ENCODE data around the gene PIM1. TPM values are rescaled to one million over a fixed set of nuclear protein-coding genes. Genes with fewer than 3 reads are reported as not detected.

The PIM1 gene
- total RNA-seq, 1 experiment from 2014 or later = 6.2 TPM

GRCh38 chr6:37155394-37156312 is 14.3 kb upstream of the PIM1 start:
- POLR2A ChIA-PET = interaction anchor here (0.7 kb wide), 1 partner anchor 13 kb away, joined by 3 read pairs; no protein-coding TSS in a partner anchor
- BruUV-seq (replicated peaks) = no TSS peak
- CTCF ChIA-PET = interaction anchor here (0.7 to 2.1 kb wide), 2 partner anchors 13 to 16 kb away, joined by 3 to 9 read pairs; no protein-coding TSS in a partner anchor
- intact Hi-C loops (cut with micrococcal nuclease) = no loop called here
- H3K27me3 Mint-ChIP-seq (ENCODE audit: insufficient read depth, unreplicated experiment) = no peaks in the 10 kb centered on the region
- H3K4me3 Mint-ChIP-seq (ENCODE audit: unreplicated experiment) = no peak overlapping the region
- no peak overlapping the region for H3K27ac Mint-ChIP-seq (ENCODE audit: low read depth, unreplicated experiment)
- H3K9me3 Mint-ChIP-seq (ENCODE audit: unreplicated experiment) = no peaks in the 10 kb centered on the region
- no peak for DNase-seq (ENCODE audit: unreplicated experiment)
- TF ChIP-seq CTCF (IDR thresholded peaks at IDR 0.05; ENCODE audit: unreplicated experiment) = no peak
- H3K36me3 Mint-ChIP-seq (ENCODE audit: insufficient read depth, unreplicated experiment) = no peaks in the 10 kb centered on the region
- no peaks in the 10 kb centered on the region for H3K4me1 Mint-ChIP-seq (ENCODE audit: insufficient read depth, unreplicated experiment)

- H3K4me1 Mint-ChIP-seq (ENCODE audit: insufficient read depth, unreplicated experiment) = no peaks in the 10 kb centered on the region
- H3K36me3 Mint-ChIP-seq (ENCODE audit: insufficient read depth, unreplicated experiment) = no peaks in the 10 kb centered on the region
- TF ChIP-seq CTCF (IDR thresholded peaks at IDR 0.05; ENCODE audit: unreplicated experiment) = no peak
- no peaks in the 10 kb centered on the region for H3K9me3 Mint-ChIP-seq (ENCODE audit: unreplicated experiment)
- no peak overlapping the region for H3K27ac Mint-ChIP-seq (ENCODE audit: low read depth, unreplicated experiment)
- DNase-seq (ENCODE audit: unreplicated experiment) = no peak
- H3K27me3 Mint-ChIP-seq (ENCODE audit: insufficient read depth, unreplicated experiment) = no peaks in the 10 kb centered on the region
- POLR2A ChIA-PET = interaction anchor here (0.7 kb wide), 1 partner anchor 103 kb away, joined by 3 read pairs; no protein-coding TSS in a partner anchor
- H3K4me3 Mint-ChIP-seq (ENCODE audit: unreplicated experiment) = no peak overlapping the region
- CTCF ChIA-PET = no interaction called here
- intact Hi-C loops (cut with micrococcal nuclease) = no loop called here
- BruUV-seq (replicated peaks) = no TSS peak
These were observed 11.4 kb upstream of the PIM1 start for GRCh38 chr6:37158508-37158907.

GRCh38 chr6:37160922-37161778 is 8.8 kb upstream of the PIM1 start:
- Mint-ChIP-seq H3K4me1 (ENCODE audit: insufficient read depth, unreplicated experiment) (no peaks in the 10 kb centered on the region), H3K36me3 (ENCODE audit: insufficient read depth, unreplicated experiment) (no peaks in the 10 kb centered on the region), H3K4me3 (ENCODE audit: unreplicated experiment) (no peak overlapping the region), H3K9me3 (ENCODE audit: unreplicated experiment) (no peaks in the 10 kb centered on the region), H3K27ac (ENCODE audit: low read depth, unreplicated experiment) (no peak overlapping the region), H3K27me3 (ENCODE audit: insufficient read depth, unreplicated experiment) (no peaks in the 10 kb centered on the region)
- no peak for DNase-seq (ENCODE audit: unreplicated experiment)
- intact Hi-C loops (cut with micrococcal nuclease) = no loop called here
- ChIA-PET POLR2A (interaction anchor here (0.7 to 1.0 kb wide), 2 partner anchors 26 to 292 kb away, joined by 3 read pairs; no protein-coding TSS in a partner anchor), CTCF (interaction anchor here (0.7 to 1.4 kb wide), 4 partner anchors 10 to 102 kb away, joined by 3 to 5 read pairs (median 4); no protein-coding TSS in a partner anchor)
- TF ChIP-seq CTCF (IDR thresholded peaks at IDR 0.05; ENCODE audit: unreplicated experiment) = no peak
- BruUV-seq (replicated peaks) = no TSS peak

GRCh38 chr6:37162740-37163139 is 7.2 kb upstream of the PIM1 start:
- DNase-seq (ENCODE audit: unreplicated experiment) = no peak
- ChIA-PET CTCF (interaction anchor here (0.6 to 1.5 kb wide), 2 partner anchors 134 to 145 kb away, joined by 4 read pairs; no protein-coding TSS in a partner anchor), POLR2A (no interaction called here)
- no peaks in the 10 kb centered on the region for H3K27me3 Mint-ChIP-seq (ENCODE audit: insufficient read depth, unreplicated experiment)
- H3K4me3 Mint-ChIP-seq (ENCODE audit: unreplicated experiment) = no peak overlapping the region
- H3K4me1 Mint-ChIP-seq (ENCODE audit: insufficient read depth, unreplicated experiment) = no peaks in the 10 kb centered on the region
- BruUV-seq (replicated peaks) = no TSS peak
- no peak for TF ChIP-seq CTCF (IDR thresholded peaks at IDR 0.05; ENCODE audit: unreplicated experiment)
- intact Hi-C loops (cut with micrococcal nuclease) = no loop called here
- H3K9me3 Mint-ChIP-seq (ENCODE audit: unreplicated experiment) = no peaks in the 10 kb centered on the region
- H3K36me3 Mint-ChIP-seq (ENCODE audit: insufficient read depth, unreplicated experiment) = no peaks in the 10 kb centered on the region
- H3K27ac Mint-ChIP-seq (ENCODE audit: low read depth, unreplicated experiment) = no peak overlapping the region

All from MCF 10A (cell line).